ENCODE results near the gene DUS2.

Gene DUS2

GRCh38 chr16:68070249-68070730 lies 47.2 kb downstream of the DUS2 start:
- Histone ChIP-seq H3K4me1 (ENCODE audit: control insufficient read depth, insufficient read depth, low read length) (peaks cover 5% of the 10 kb centered on the region; the same call in 1 of the 2 replicates), H3K9me3 (ENCODE audit: control insufficient read depth, insufficient read depth, low read depth, low read length) (no peaks in the 10 kb centered on the region), H3K36me3 (ENCODE audit: control insufficient read depth in 2 of 2, insufficient read depth in 1 of 2, low read length in 2 of 2) (peaks cover 3 to 80% of the 10 kb centered on the region in 2 experiments; a peak in 2 of 3 replicates), H3K4me3 (ENCODE audit: low read depth, low read length) (no peak overlapping the region), H3K27ac (ENCODE audit: extremely low read depth, low read depth, low read length) (no peak overlapping the region)
- ChIA-PET POLR2A (interaction anchor here (0.9 kb wide), 1 partner anchor 289 kb away, joined by 4 read pairs; no protein-coding TSS in a partner anchor), CTCF (interaction anchor here (0.5 to 0.6 kb wide), 2 partner anchors 129 to 269 kb away, joined by 3 read pairs; no protein-coding TSS in a partner anchor)
- TF ChIP-seq PRDM6 (tag by site-specific recombination; IDR thresholded peaks at IDR 0.05): no peak
- no peak for TF ChIP-seq ZNF677 (tag by site-specific recombination; IDR thresholded peaks at IDR 0.05)
- TF ChIP-seq SCRT1 (tag by site-specific recombination; IDR thresholded peaks at IDR 0.05; ENCODE audit: borderline replicate concordance): no peak
- TF ChIP-seq ZNF473 (tag by site-specific recombination; IDR thresholded peaks at IDR 0.05): no peak
- TF ChIP-seq, protein P1, sequence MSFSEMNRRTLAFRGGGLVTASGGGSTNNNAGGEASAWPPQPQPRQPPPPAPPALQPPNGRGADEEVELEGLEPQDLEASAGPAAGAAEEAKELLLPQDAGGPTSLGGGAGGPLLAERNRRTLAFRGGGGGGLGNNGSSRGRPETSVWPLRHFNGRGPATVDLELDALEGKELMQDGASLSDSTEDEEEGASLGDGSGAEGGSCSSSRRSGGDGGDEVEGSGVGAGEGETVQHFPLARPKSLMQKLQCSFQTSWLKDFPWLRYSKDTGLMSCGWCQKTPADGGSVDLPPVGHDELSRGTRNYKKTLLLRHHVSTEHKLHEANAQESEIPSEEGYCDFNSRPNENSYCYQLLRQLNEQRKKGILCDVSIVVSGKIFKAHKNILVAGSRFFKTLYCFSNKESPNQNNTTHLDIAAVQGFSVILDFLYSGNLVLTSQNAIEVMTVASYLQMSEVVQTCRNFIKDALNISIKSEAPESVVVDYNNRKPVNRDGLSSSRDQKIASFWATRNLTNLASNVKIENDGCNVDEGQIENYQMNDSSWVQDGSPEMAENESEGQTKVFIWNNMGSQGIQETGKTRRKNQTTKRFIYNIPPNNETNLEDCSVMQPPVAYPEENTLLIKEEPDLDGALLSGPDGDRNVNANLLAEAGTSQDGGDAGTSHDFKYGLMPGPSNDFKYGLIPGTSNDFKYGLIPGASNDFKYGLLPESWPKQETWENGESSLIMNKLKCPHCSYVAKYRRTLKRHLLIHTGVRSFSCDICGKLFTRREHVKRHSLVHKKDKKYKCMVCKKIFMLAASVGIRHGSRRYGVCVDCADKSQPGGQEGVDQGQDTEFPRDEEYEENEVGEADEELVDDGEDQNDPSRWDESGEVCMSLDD (tag by site-specific recombination; IDR thresholded peaks at IDR 0.05): no peak
- TF ChIP-seq ZNF776 (tag by site-specific recombination; IDR thresholded peaks at IDR 0.05; ENCODE audit: borderline replicate concordance): no peak
- TF ChIP-seq ZNF155 (tag by site-specific recombination; IDR thresholded peaks at IDR 0.05): no peak
- no peak for TF ChIP-seq ZNF664 (tag by site-specific recombination; IDR thresholded peaks at IDR 0.05)
- no peak for TF ChIP-seq ZNF10 (tag by site-specific recombination; IDR thresholded peaks at IDR 0.05)
- no peak for TF ChIP-seq ZBTB26 (tag by site-specific recombination; optimal IDR thresholded peaks at IDR 0.05)
- no peak for TF ChIP-seq KLF16 (tag by site-specific recombination; IDR thresholded peaks at IDR 0.05)
- no peak for TF ChIP-seq ZNF211 (tag by site-specific recombination; IDR thresholded peaks at IDR 0.05; ENCODE audit: low read depth)
- TF ChIP-seq ZNF221 (tag by site-specific recombination; IDR thresholded peaks at IDR 0.05; ENCODE audit: borderline replicate concordance): no peak
- TF ChIP-seq ZSCAN23 (tag by site-specific recombination; IDR thresholded peaks at IDR 0.05): no peak
- TF ChIP-seq ZNF248 (tag by site-specific recombination; IDR thresholded peaks at IDR 0.05): no peak

DNA sequence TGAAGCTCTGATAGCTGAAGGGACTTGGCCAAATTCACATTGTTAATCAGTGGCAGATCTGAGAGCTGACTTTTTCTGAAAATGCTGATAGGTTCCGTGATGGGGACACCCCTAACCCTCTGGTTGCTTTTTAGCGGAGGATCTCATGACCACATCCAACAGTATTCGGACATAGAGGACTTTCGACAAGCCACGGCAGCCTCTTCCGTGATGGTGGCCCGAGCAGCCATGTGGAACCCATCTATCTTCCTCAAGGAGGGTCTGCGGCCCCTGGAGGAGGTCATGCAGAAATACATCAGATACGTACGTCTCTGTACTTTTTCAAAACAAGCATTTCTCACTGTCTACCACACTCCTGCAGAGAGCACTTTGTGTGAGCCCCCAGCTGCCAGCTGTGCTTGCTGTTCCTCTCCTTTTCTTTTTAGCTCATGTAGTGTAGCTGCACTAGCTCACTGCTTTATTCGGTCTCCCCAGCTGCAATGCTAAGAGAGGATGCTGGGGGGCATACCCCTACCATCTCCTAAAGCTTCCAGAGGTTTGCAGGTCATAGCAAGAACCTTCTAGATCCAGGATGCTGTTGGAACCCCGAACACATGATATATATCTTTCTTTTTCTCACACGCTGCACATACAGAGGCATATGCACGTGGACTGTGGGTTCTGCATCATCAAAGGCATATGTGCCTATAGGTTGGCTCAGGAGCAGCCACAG lies 47.9 kb downstream of the DUS2 start:
- POLR2A ChIA-PET: interaction anchor here (1.2 kb wide), 1 partner anchor 13 kb away, joined by 3 read pairs; no protein-coding TSS in a partner anchor
- TF ChIP-seq, protein P2, sequence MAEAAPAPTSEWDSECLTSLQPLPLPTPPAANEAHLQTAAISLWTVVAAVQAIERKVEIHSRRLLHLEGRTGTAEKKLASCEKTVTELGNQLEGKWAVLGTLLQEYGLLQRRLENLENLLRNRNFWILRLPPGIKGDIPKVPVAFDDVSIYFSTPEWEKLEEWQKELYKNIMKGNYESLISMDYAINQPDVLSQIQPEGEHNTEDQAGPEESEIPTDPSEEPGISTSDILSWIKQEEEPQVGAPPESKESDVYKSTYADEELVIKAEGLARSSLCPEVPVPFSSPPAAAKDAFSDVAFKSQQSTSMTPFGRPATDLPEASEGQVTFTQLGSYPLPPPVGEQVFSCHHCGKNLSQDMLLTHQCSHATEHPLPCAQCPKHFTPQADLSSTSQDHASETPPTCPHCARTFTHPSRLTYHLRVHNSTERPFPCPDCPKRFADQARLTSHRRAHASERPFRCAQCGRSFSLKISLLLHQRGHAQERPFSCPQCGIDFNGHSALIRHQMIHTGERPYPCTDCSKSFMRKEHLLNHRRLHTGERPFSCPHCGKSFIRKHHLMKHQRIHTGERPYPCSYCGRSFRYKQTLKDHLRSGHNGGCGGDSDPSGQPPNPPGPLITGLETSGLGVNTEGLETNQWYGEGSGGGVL (tag by site-specific recombination; IDR thresholded peaks at IDR 0.05): no peak
- TF ChIP-seq ZXDB (tag by site-specific recombination; IDR thresholded peaks at IDR 0.05) (no peak), ZNF175 (tag by site-specific recombination; IDR thresholded peaks at IDR 0.05) (no peak), ZBTB17 (tag by site-specific recombination; IDR thresholded peaks at IDR 0.05) (no peak)
- CTCF ChIA-PET: interaction anchor here (0.6 to 1.4 kb wide), 6 partner anchors 10 to 129 kb away, joined by 3 to 4 read pairs (median 4); no protein-coding TSS in a partner anchor
- Histone ChIP-seq H3K36me3 (ENCODE audit: control insufficient read depth in 2 of 2, insufficient read depth in 1 of 2, low read length in 2 of 2) (peaks cover 3 to 80% of the 10 kb centered on the region in 2 experiments; a peak in 2 of 3 replicates), H3K4me1 (ENCODE audit: control insufficient read depth, insufficient read depth, low read length) (peaks cover 5% of the 10 kb centered on the region; the same call in 1 of the 2 replicates), H3K27ac (ENCODE audit: extremely low read depth, low read depth, low read length) (no peak overlapping the region), H3K9me3 (ENCODE audit: control insufficient read depth, insufficient read depth, low read depth, low read length) (no peaks in the 10 kb centered on the region), H3K4me3 (ENCODE audit: low read depth, low read length) (no peak overlapping the region)
